MM.1S (cell line): ENCODE measurements around the gene LCE1D.

ENCODE experiments used
- DNase-seq: peaks from one replicate; pipeline ENCODE4 v3.0.0-alpha.2; 2015
- H2AFZ ChIP-seq: fragments of 300-600 bp; sonication (generic); 2 replicates; pipeline ENCODE4 v1.6.0; 2016; ENCODE audit warnings: antibody characterized with exemption, low read length
- H3F3A ChIP-seq: fragments of 300-600 bp; sonication (generic); 2 replicates; pipeline ENCODE4 v1.6.1; 2016; ENCODE audit warnings: mild to moderate bottlenecking, antibody characterized with exemption, low read length, moderate library complexity, mixed read lengths; ENCODE audit not compliant: insufficient read depth
- H3K27ac ChIP-seq: fragments of 300-600 bp; sonication (generic); 2 replicates; pipeline ENCODE4 v1.5.1; 2016; ENCODE audit warnings: mild to moderate bottlenecking, low read length
- H3K27me3 ChIP-seq: fragments of 300-600 bp; sonication (generic); replicated peaks from 2 replicates; pipeline ENCODE4 v1.6.0; 2016; ENCODE audit warnings: low read length; ENCODE audit not compliant: insufficient read depth
- H3K36me3 ChIP-seq: fragments of 300-600 bp; sonication (generic); replicated peaks from 2 replicates; pipeline ENCODE4 v1.6.1; 2016; ENCODE audit warnings: mild to moderate bottlenecking, low read length, mixed read lengths; ENCODE audit not compliant: insufficient read depth
- H3K4me1 ChIP-seq: fragments of 300-600 bp; sonication (generic); 2 replicates; pipeline ENCODE4 v1.6.1; 2016; ENCODE audit warnings: low read length, mixed read lengths
- H3K4me2 ChIP-seq: fragments of 300-600 bp; sonication (generic); 2 replicates; pipeline ENCODE4 v1.6.0; 2016; ENCODE audit warnings: low read depth, low read length
- H3K4me3 ChIP-seq: fragments of 300-600 bp; sonication (generic); 2 replicates; pipeline ENCODE4 v1.5.1; 2016; ENCODE audit warnings: low read length, mixed read lengths
- H3K79me2 ChIP-seq: fragments of 300-600 bp; sonication (generic); 2 replicates; pipeline ENCODE4 v1.6.1; 2016; ENCODE audit warnings: mixed run types, low read length, mixed read lengths
- H3K9ac ChIP-seq: fragments of 300-600 bp; sonication (generic); 2 replicates; pipeline ENCODE4 v1.6.1; 2016; ENCODE audit warnings: low read length, mixed read lengths
- H3K9me2 ChIP-seq: fragments of 300-600 bp; sonication (generic); replicated peaks from 2 replicates; pipeline ENCODE4 v1.6.1; 2016; ENCODE audit warnings: mild to moderate bottlenecking, low read length, mixed read lengths; ENCODE audit not compliant: insufficient read depth
- H3K9me3 ChIP-seq: fragments of 300-600 bp; sonication (generic); replicated peaks from 2 replicates; pipeline ENCODE4 v1.6.1; 2016; ENCODE audit warnings: mild to moderate bottlenecking, low read length, mixed read lengths; ENCODE audit not compliant: insufficient read depth
- H4K20me1 ChIP-seq: fragments of 300-600 bp; sonication (generic); 2 replicates; pipeline ENCODE4 v1.6.1; 2016; ENCODE audit warnings: mild to moderate bottlenecking, low read length, moderate library complexity, mixed read lengths; ENCODE audit not compliant: insufficient read depth
- EZH2 ChIP-seq: fragments of 300-600 bp; sonication (generic); optimal IDR thresholded peaks from 2 replicates; pipeline ENCODE3; 2017; ENCODE audit warnings: low read depth, mild to moderate bottlenecking, antibody characterized with exemption, low read length, mixed read lengths
- EZH2phosphoT487 ChIP-seq: fragments of 300-600 bp; sonication (generic); IDR thresholded peaks from 2 replicates; pipeline ENCODE4 v1.6.1; 2018; ENCODE audit warnings: antibody characterized with exemption, low read length
- TF ChIP-seq, protein P1 (sequence below): fragments of 300-600 bp; sonication (generic); IDR thresholded peaks from 2 replicates; pipeline ENCODE4 v1.5.1; 2016; ENCODE audit warnings: antibody characterized with exemption, low read length, mixed read lengths

The LCE1D gene

DNA sequence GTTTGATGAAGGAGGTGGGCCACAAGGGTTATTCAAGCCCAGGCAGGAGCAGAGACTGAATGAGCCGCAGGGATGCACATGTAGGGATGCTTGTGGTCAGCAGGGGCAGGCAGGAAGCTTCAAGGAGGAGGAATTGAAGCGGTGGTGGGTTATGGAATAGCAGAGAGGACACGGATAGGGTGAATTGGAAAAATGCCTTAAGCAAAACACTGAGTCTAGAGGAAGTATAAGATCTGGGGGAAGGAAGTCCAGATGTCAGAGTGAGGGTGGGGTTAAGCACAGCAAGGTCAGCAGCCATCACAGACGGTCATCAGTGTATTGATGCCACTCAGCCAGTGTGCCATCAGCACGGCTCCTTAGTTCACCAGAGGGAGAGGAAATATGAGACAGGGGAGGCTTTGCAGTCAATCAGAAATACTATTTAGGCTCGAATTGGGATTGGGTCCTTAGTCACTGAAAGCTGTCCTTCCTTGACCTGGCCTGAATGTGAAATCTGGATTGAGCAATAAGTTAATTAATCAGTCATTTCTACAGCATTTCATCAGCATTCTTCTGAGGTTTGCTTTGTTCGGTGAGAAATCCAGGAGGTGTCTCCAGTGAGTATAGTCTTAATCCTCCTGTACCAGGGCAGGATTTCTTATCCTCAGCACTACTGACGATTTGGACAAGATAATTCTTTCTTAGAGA lies 27.5 kb upstream of the LCE1D start:
- no peak overlapping the region for H2AFZ ChIP-seq
- no peaks in the 10 kb centered on the region for H3K79me2 ChIP-seq
- no peaks in the 10 kb centered on the region for H3K36me3 ChIP-seq
- TF ChIP-seq, protein P1, sequence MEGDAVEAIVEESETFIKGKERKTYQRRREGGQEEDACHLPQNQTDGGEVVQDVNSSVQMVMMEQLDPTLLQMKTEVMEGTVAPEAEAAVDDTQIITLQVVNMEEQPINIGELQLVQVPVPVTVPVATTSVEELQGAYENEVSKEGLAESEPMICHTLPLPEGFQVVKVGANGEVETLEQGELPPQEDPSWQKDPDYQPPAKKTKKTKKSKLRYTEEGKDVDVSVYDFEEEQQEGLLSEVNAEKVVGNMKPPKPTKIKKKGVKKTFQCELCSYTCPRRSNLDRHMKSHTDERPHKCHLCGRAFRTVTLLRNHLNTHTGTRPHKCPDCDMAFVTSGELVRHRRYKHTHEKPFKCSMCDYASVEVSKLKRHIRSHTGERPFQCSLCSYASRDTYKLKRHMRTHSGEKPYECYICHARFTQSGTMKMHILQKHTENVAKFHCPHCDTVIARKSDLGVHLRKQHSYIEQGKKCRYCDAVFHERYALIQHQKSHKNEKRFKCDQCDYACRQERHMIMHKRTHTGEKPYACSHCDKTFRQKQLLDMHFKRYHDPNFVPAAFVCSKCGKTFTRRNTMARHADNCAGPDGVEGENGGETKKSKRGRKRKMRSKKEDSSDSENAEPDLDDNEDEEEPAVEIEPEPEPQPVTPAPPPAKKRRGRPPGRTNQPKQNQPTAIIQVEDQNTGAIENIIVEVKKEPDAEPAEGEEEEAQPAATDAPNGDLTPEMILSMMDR: no peak
- TF ChIP-seq EZH2 (no peak), EZH2phosphoT487 (no peak)
- no peak for DNase-seq
- H3K4me2 ChIP-seq: no peak overlapping the region
- no peaks in the 10 kb centered on the region for H3F3A ChIP-seq
- H3K4me3 ChIP-seq: no peak overlapping the region
- no peaks in the 10 kb centered on the region for H4K20me1 ChIP-seq
- no peak overlapping the region for H3K9ac ChIP-seq
- no peaks in the 10 kb centered on the region for H3K9me3 ChIP-seq
- H3K27ac ChIP-seq: no peak overlapping the region
- H3K9me2 ChIP-seq: no peaks in the 10 kb centered on the region
- H3K4me1 ChIP-seq: no peaks in the 10 kb centered on the region
- H3K27me3 ChIP-seq: no peaks in the 10 kb centered on the region

DNA sequence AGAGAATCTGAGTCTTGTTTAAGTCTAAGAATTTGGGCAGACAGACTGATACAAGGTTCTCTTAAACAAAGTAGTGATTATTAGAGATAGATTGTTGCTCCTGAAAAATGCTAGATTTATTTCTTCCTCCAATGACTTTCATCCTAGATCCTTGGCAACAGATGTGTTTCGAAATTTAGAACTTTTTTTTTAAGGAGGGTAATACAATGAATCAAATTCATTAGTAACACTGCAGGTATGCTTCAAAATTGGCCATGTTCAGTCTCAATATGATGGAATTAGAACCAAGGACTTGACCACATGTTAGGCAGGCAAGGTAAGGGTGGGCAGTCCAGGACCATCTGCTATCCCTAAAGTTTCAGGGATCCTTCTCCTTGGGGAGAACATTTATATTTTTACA lies 26.1 kb upstream of the LCE1D start:
- H4K20me1 ChIP-seq: no peaks in the 10 kb centered on the region
- no peak for DNase-seq
- H3K36me3 ChIP-seq: no peaks in the 10 kb centered on the region
- H2AFZ ChIP-seq: no peak overlapping the region
- no peaks in the 10 kb centered on the region for H3K4me1 ChIP-seq
- no peak overlapping the region for H3K4me2 ChIP-seq
- H3K27me3 ChIP-seq: no peaks in the 10 kb centered on the region
- no peak overlapping the region for H3K9ac ChIP-seq
- no peaks in the 10 kb centered on the region for H3K79me2 ChIP-seq
- H3K4me3 ChIP-seq: no peak overlapping the region
- no peaks in the 10 kb centered on the region for H3K9me3 ChIP-seq
- H3K9me2 ChIP-seq: no peaks in the 10 kb centered on the region
- H3F3A ChIP-seq: no peaks in the 10 kb centered on the region
- H3K27ac ChIP-seq: no peak overlapping the region
- TF ChIP-seq EZH2phosphoT487 (no peak), EZH2 (no peak)
- TF ChIP-seq, protein P1: no peak

DNA sequence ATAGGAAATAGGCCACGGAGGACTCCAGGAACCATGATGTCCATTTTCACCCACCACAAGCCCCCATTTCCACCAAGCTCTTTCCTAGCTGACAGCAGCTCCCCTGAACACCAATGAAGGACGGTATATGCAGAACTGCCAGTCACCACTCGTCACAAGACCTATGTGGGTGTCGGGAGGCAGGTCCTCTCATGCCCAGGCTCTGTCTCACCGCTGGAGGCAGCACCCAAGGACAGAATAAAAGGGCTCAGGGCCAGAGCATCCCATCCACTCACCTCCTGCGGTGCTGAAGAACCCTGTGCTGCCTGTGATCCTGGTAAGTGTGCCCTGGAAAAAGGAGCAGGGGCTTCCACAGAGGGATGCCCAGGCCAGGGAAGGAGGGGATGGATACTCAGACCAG lies 21.6 kb upstream of the LCE1D start, which contains the start of gene LCE1F:
TSS of gene LCE1F (plus strand) at position 266 of the 400 bp plus-strand sequence. CDS start 1,232 bp downstream, outside the sequence.
- no peak for DNase-seq
- H3K4me3 ChIP-seq: no peak within 1 kb of the TSS
- no peaks in the 10 kb centered on the region for H3K9me3 ChIP-seq
- no peak within 1 kb of the TSS for H2AFZ ChIP-seq
- no peaks in the 10 kb centered on the region for H3K36me3 ChIP-seq
- H3K4me2 ChIP-seq: no peak within 1 kb of the TSS
- no peaks in the 10 kb centered on the region for H3K9me2 ChIP-seq
- no peaks in the 10 kb centered on the region for H3F3A ChIP-seq
- H3K4me1 ChIP-seq: no peaks in the 10 kb centered on the region
- no peaks in the 10 kb centered on the region for H3K27me3 ChIP-seq
- no peak within 1 kb of the TSS for H3K9ac ChIP-seq
- no peaks in the 10 kb centered on the region for H4K20me1 ChIP-seq
- no peaks in the 10 kb centered on the region for H3K79me2 ChIP-seq
- H3K27ac ChIP-seq: no peak within 1 kb of the TSS
- TF ChIP-seq EZH2: no peak
- TF ChIP-seq, protein P1: no peak
- no peak for TF ChIP-seq EZH2phosphoT487
